ENCODE measurements around the gene CACNA1B.

GRCh38 chr9:138044485-138045383 is 167.2 kb downstream of the CACNA1B start:
- TF ChIP-seq, protein P1, sequence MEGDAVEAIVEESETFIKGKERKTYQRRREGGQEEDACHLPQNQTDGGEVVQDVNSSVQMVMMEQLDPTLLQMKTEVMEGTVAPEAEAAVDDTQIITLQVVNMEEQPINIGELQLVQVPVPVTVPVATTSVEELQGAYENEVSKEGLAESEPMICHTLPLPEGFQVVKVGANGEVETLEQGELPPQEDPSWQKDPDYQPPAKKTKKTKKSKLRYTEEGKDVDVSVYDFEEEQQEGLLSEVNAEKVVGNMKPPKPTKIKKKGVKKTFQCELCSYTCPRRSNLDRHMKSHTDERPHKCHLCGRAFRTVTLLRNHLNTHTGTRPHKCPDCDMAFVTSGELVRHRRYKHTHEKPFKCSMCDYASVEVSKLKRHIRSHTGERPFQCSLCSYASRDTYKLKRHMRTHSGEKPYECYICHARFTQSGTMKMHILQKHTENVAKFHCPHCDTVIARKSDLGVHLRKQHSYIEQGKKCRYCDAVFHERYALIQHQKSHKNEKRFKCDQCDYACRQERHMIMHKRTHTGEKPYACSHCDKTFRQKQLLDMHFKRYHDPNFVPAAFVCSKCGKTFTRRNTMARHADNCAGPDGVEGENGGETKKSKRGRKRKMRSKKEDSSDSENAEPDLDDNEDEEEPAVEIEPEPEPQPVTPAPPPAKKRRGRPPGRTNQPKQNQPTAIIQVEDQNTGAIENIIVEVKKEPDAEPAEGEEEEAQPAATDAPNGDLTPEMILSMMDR (IDR thresholded peaks at IDR 0.05): no peak
- TF ChIP-seq HDAC2 (IDR thresholded peaks at IDR 0.05): no peak
- TF ChIP-seq JUN (IDR thresholded peaks at IDR 0.05): no peak
- TF ChIP-seq MYC (IDR thresholded peaks at IDR 0.05; ENCODE audit: borderline replicate concordance, low read length): no peak
- no peak for TF ChIP-seq CHD2 (IDR thresholded peaks at IDR 0.05; ENCODE audit: low read length, partially characterized antibody)
